ENCODE data around the gene SERINC3. TPM values are rescaled to one million over a fixed set of nuclear protein-coding genes. Genes with fewer than 3 reads are reported as not detected.

Gene SERINC3
- total RNA-seq, 1 experiment from 2014 or later: 110 TPM

DNA sequence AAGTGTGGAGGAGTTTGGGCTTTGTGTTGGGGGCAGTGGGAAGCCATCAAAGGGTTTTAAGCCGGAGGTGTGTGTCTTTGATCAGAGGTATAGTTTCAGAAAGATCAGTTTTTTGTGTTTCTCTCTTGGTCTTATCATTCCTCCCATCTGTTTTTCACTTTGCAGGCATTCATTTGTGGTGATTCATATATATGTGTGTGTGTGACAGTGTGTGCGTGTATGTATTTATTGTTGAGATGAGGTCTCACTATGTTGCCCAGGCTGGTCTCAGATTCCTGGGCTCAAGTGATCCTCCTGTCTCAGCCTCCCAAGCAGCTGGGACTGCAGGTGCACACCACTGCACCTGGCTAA is 11.1 kb upstream of the SERINC3 start:
- TF ChIP-seq EZH2 (IDR thresholded peaks at IDR 0.05; ENCODE audit: low read depth): no peak
- TF ChIP-seq, protein P1, sequence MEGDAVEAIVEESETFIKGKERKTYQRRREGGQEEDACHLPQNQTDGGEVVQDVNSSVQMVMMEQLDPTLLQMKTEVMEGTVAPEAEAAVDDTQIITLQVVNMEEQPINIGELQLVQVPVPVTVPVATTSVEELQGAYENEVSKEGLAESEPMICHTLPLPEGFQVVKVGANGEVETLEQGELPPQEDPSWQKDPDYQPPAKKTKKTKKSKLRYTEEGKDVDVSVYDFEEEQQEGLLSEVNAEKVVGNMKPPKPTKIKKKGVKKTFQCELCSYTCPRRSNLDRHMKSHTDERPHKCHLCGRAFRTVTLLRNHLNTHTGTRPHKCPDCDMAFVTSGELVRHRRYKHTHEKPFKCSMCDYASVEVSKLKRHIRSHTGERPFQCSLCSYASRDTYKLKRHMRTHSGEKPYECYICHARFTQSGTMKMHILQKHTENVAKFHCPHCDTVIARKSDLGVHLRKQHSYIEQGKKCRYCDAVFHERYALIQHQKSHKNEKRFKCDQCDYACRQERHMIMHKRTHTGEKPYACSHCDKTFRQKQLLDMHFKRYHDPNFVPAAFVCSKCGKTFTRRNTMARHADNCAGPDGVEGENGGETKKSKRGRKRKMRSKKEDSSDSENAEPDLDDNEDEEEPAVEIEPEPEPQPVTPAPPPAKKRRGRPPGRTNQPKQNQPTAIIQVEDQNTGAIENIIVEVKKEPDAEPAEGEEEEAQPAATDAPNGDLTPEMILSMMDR (conservative IDR thresholded peaks at IDR 0.05): no peak
- Histone ChIP-seq H3K4me1 (replicated peaks; ENCODE audit: insufficient read depth) (peaks cover 20% of the 10 kb centered on the region), H3K9me2 (ENCODE audit: insufficient read depth) (no peaks in the 10 kb centered on the region), H3K9me3 (ENCODE audit: insufficient read depth, low read depth) (no peaks in the 10 kb centered on the region), H3F3A (ENCODE audit: insufficient read depth, low read depth) (peaks cover 18% of the 10 kb centered on the region), H4K20me1 (ENCODE audit: insufficient read depth) (no peaks in the 10 kb centered on the region), H2AFZ (peak overlapping the region; percentile 99; the same call in 1 of the 2 replicates), H3K27ac (0 out of 2 replicates have a peak overlapping the region, but pooled peaks have one; percentile 3), H3K4me3 (peak overlapping the region; percentile 84; the same call in 1 of the 2 replicates), H3K27me3 (ENCODE audit: insufficient read depth, low read depth) (no peaks in the 10 kb centered on the region), H3K36me3 (ENCODE audit: low read depth) (no peaks in the 10 kb centered on the region), H3K4me2 (peak overlapping the region; percentile 75), H3K79me2 (ENCODE audit: low read depth) (no peaks in the 10 kb centered on the region)
- no TSS peak for BruUV-seq (replicated peaks)
- peak in 1 of 2 experiments; percentile 53 for DNase-seq
- intact Hi-C loops (cut with micrococcal nuclease; ENCODE audit: unreplicated experiment): loop anchor here (5.0 kb wide), 1 partner anchor 39 kb away; no protein-coding TSS in a partner anchor
- CTCF ChIA-PET: interaction anchor here (0.7 kb wide), 1 partner anchor 20 kb away, joined by 4 read pairs; no protein-coding TSS in a partner anchor
- POLR2A ChIA-PET (ENCODE audit: unreplicated experiment): no interaction called here

DNA sequence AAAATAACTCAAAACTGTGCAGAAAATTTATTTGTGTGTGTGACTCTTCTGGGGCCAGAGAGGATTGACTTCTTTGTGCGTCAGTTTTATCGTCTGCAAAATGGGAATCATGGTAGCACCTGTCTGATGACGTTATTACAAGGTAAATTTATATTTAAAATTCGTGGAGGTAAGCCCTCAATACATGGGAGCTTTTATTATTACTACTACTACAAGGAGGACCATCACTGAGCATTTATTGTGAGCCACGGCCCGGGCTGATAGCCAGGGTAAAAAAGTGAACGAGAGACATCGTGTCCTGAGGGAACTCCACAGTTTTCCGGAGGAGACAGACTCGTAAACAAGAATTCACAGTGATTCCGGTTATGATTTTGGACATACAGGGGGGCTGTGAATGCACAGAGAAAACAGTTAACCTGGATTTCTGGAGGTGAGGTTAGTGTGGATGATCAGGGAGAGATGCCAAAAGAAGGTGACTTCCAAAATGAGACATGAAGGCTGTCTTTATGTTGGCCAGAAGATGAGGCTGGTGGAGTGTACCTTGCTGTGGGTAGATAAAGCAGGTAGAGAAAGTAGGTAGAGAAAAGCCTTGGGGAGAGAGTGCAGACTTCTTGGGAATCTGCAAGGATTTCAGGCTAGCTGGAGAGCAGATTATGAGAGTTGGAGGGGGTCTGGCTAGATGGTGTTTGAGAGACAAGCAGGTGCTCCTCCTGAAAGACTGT is 10.6 kb upstream of the SERINC3 start:
- ChIA-PET CTCF (no interaction called here), POLR2A (ENCODE audit: unreplicated experiment) (no interaction called here)
- intact Hi-C loops (cut with micrococcal nuclease; ENCODE audit: unreplicated experiment): loop anchor here (5.0 kb wide), 1 partner anchor 40 kb away; no protein-coding TSS in a partner anchor
- Histone ChIP-seq H3K79me2 (ENCODE audit: low read depth) (no peaks in the 10 kb centered on the region), H2AFZ (peak overlapping the region; percentile 99), H3K27ac (0 out of 2 replicates have a peak overlapping the region, but pooled peaks have one; percentile 3), H3K4me1 (replicated peaks; ENCODE audit: insufficient read depth) (peaks cover 20% of the 10 kb centered on the region), H3K9me2 (ENCODE audit: insufficient read depth) (no peaks in the 10 kb centered on the region), H3K4me2 (peak overlapping the region; percentile 75), H3K36me3 (ENCODE audit: low read depth) (no peaks in the 10 kb centered on the region), H4K20me1 (ENCODE audit: insufficient read depth) (no peaks in the 10 kb centered on the region), H3K4me3 (peak overlapping the region; percentile 84), H3F3A (ENCODE audit: insufficient read depth, low read depth) (peaks cover 15% of the 10 kb centered on the region; the same call in 1 of the 2 replicates), H3K9me3 (ENCODE audit: insufficient read depth, low read depth) (no peaks in the 10 kb centered on the region), H3K27me3 (ENCODE audit: insufficient read depth, low read depth) (no peaks in the 10 kb centered on the region)
- TSS peak; percentile 69 for BruUV-seq (replicated peaks)
- no peak for TF ChIP-seq EZH2 (IDR thresholded peaks at IDR 0.05; ENCODE audit: low read depth)
- TF ChIP-seq, protein P1 (conservative IDR thresholded peaks at IDR 0.05): no peak
- DNase-seq: no peak

DNA sequence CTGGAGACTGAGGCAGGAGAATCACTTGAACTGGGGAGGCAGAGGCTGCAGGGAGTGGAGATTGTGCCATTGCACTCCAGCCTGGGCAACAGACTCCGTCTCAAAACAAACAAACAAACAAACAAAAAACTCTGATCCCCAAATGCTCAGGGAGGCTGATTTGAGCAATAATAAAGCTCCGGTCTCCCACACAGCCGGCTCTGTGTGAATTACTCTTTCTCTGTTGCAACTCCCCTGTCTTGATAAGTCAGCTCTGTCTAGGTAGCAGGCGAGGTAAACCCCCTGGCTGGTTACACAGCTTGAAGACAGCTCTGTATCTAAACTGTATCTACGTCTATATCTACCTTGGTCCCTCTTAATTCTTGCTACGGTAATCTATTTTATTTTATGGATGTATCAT is 6.4 kb upstream of the SERINC3 start:
- ChIA-PET CTCF (no interaction called here), POLR2A (ENCODE audit: unreplicated experiment) (no interaction called here)
- Histone ChIP-seq H3K4me2 (no peak overlapping the region), H4K20me1 (ENCODE audit: insufficient read depth) (no peaks in the 10 kb centered on the region), H3K9me2 (ENCODE audit: insufficient read depth) (no peaks in the 10 kb centered on the region), H3K27ac (no peak overlapping the region), H3F3A (ENCODE audit: insufficient read depth, low read depth) (peaks cover 25% of the 10 kb centered on the region; the same call in 1 of the 2 replicates), H3K4me3 (no peak overlapping the region), H2AFZ (no peak overlapping the region), H3K4me1 (replicated peaks; ENCODE audit: insufficient read depth) (peaks cover 32% of the 10 kb centered on the region), H3K9me3 (ENCODE audit: insufficient read depth, low read depth) (no peaks in the 10 kb centered on the region), H3K36me3 (ENCODE audit: low read depth) (no peaks in the 10 kb centered on the region), H3K27me3 (ENCODE audit: insufficient read depth, low read depth) (no peaks in the 10 kb centered on the region), H3K79me2 (ENCODE audit: low read depth) (no peaks in the 10 kb centered on the region)
- intact Hi-C loops (cut with micrococcal nuclease; ENCODE audit: unreplicated experiment): no loop called here
- TF ChIP-seq, protein P1 (conservative IDR thresholded peaks at IDR 0.05): no peak
- no peak for TF ChIP-seq EZH2 (IDR thresholded peaks at IDR 0.05; ENCODE audit: low read depth)
- no peak for DNase-seq
- no TSS peak for BruUV-seq (replicated peaks)
